Upper lobe of left lung (tissue), 6 donors: ENCODE results near the gene TPST2. TPM values are rescaled to one million over a fixed set of nuclear protein-coding genes. Genes with fewer than 3 reads are reported as not detected.

ENCODE experiments used
- ATAC-seq, 2 donors: fragments of 200-7000 bp; cut with Tn5 transposase; one replicate each; pipeline ENCODE4 v1.9.1; 2022; ENCODE audit warnings: mild to moderate bottlenecking in 2 of 2, moderate library complexity in 2 of 2; ENCODE audit not compliant: low FRiP score in 2 of 2
- DNase-seq, 2 donors: peaks; one replicate each; pipeline ENCODE4 v3.0.0-alpha.2; 2019 to 2020
- H3K27ac ChIP-seq, 4 donors: fragments of 200-600 bp; sonication (generic); one replicate each; pipeline ENCODE4 v1.5.1; 2016 to 2019
- H3K27me3 ChIP-seq, 4 donors: fragments of 200-600 bp; sonication (generic); one replicate each; pipeline ENCODE4 v1.5.1; 2017 to 2019
- H3K36me3 ChIP-seq, 4 donors: fragments of 200-600 bp; sonication (generic); one replicate each; pipeline ENCODE4 v1.5.1; 2016 to 2019
- H3K4me1 ChIP-seq, 4 donors: fragments of 200-600 bp; sonication (generic); one replicate each; pipeline ENCODE4 v1.5.1; 2018 to 2019
- H3K4me3 ChIP-seq, 4 donors: fragments of 200-600 bp; sonication (generic); one replicate each; pipeline ENCODE4 v1.5.1; 2017 to 2019; ENCODE audit warnings: mild to moderate bottlenecking in 2 of 4, moderate library complexity in 1 of 4
- H3K9me3 ChIP-seq, 4 donors: fragments of 200-600 bp; sonication (generic); one replicate each; pipeline ENCODE4 v1.5.1; 2018 to 2019
- CTCF ChIP-seq, 6 experiments: fragments of 450-650 bp in 4 of 6; fragments of 200-600 bp in 2 of 6; sonication (generic) in 2 of 6; IDR thresholded peaks; one replicate each; pipeline ENCODE4 v1.5.1; 2016 to 2019; ENCODE audit warnings: antibody characterized with exemption in 6 of 6
- EP300 ChIP-seq, 4 donors: sonication (generic); formaldehyde crosslinking; IDR thresholded peaks; one replicate each; pipeline ENCODE4 v1.5.1; 2017; ENCODE audit warnings: antibody characterized with exemption in 4 of 4, control low read depth in 2 of 4
- POLR2A ChIP-seq, 4 donors: fragments of 450-650 bp; IDR thresholded peaks; one replicate each; pipeline ENCODE4 v1.5.1; 2016 to 2017; ENCODE audit warnings: antibody characterized with exemption in 4 of 4, mild to moderate bottlenecking in 2 of 4
- POLR2AphosphoS5 ChIP-seq, 2 donors: sonication (generic); formaldehyde crosslinking; IDR thresholded peaks; one replicate each; pipeline ENCODE4 v1.5.1; 2017; ENCODE audit warnings: antibody characterized with exemption in 2 of 2
- WGBS, 2 donors: methylation state at CpG; one replicate each; pipeline ENCODE4 v1.1.5; 2017 to 2018; 5-methylcytosine and 5-hydroxymethylcytosine counted together
- total RNA-seq, 6 donors: library from RNA; depleted of rRNA in 4 of 6; stranded (reverse); fragments of >200 nt in 4 of 6; gene quantifications; one replicate each; pipeline versions ENCODE4 v1.1.0 to v1.2.1, GENCODE V29; 2016 to 2021
- donor health status: DM: no; HTN: no; CAD: no; lungs with moderate emphysema.
- donor health status: DM: no; HTN: yes; CAD: no; lungs with severe emphysema.

TPST2 gene
- total RNA-seq, 6 donors from 2014 or later = 50.5 to 253 (median 95.8) TPM

GRCh38 chr22:26489447-26490036 is 100.4 kb downstream of the TPST2 start:
- Histone ChIP-seq H3K9me3 (no peaks in the 10 kb centered on the region), H3K36me3 (peaks cover 19 to 72% (median 64%) of the 10 kb centered on the region in 4 donors), H3K4me3 (no peak overlapping the region), H3K27ac (peak overlapping the region in 1 of 4 donors; percentile 41), H3K4me1 (peaks cover 12 to 19% (median 15%) of the 10 kb centered on the region in 4 donors), H3K27me3 (no peaks in the 10 kb centered on the region)
- TF ChIP-seq CTCF (IDR thresholded peaks at IDR 0.05) = no peak
- TF ChIP-seq EP300 (IDR thresholded peaks at IDR 0.05) = no peak
- no peak for TF ChIP-seq POLR2AphosphoS5 (IDR thresholded peaks at IDR 0.05)
- TF ChIP-seq POLR2A (IDR thresholded peaks at IDR 0.05) = no peak
- no peak for ATAC-seq
- 66 to 71% methylated on average over 4 of the region's 4 CpGs for WGBS, 2 donors
- DNase-seq = no peak

GRCh38 chr22:26487996-26488395 is 101.9 kb downstream of the TPST2 start:
- WGBS, 2 donors = 44 to 56% methylated on average over 3 of the region's 3 CpGs
- no peak for TF ChIP-seq POLR2A (IDR thresholded peaks at IDR 0.05)
- TF ChIP-seq CTCF (IDR thresholded peaks at IDR 0.05) = no peak
- no peak for TF ChIP-seq POLR2AphosphoS5 (IDR thresholded peaks at IDR 0.05)
- TF ChIP-seq EP300 (IDR thresholded peaks at IDR 0.05) = no peak
- Histone ChIP-seq H3K4me3 (no peak overlapping the region), H3K9me3 (no peaks in the 10 kb centered on the region), H3K27me3 (no peaks in the 10 kb centered on the region), H3K36me3 (peaks cover 19 to 57% (median 49%) of the 10 kb centered on the region in 4 donors), H3K4me1 (peaks cover 19 to 29% (median 20%) of the 10 kb centered on the region in 4 donors), H3K27ac (no peak overlapping the region)
- ATAC-seq (no peak), DNase-seq (no peak)

GRCh38 chr22:26486394-26486793 is 103.5 kb downstream of the TPST2 start:
- peaks cover 5 to 43% (median 33%) of the 10 kb centered on the region in 4 donors for H3K36me3 ChIP-seq
- no peak overlapping the region for H3K4me3 ChIP-seq
- TF ChIP-seq EP300 (IDR thresholded peaks at IDR 0.05) = no peak
- TF ChIP-seq POLR2AphosphoS5 (IDR thresholded peaks at IDR 0.05) = no peak
- TF ChIP-seq POLR2A (IDR thresholded peaks at IDR 0.05) = no peak
- TF ChIP-seq CTCF (IDR thresholded peaks at IDR 0.05) = no peak
- ATAC-seq = no peak
- H3K9me3 ChIP-seq = no peaks in the 10 kb centered on the region
- DNase-seq = no peak
- 84 to 87% methylated on average over 5 of the region's 5 CpGs for WGBS, 2 donors
- no peak overlapping the region for H3K27ac ChIP-seq
- H3K4me1 ChIP-seq = peaks cover 27 to 44% (median 34%) of the 10 kb centered on the region in 4 donors
- H3K27me3 ChIP-seq = no peaks in the 10 kb centered on the region

GRCh38 chr22:26485806-26486390 is 104.0 kb downstream of the TPST2 start:
- Histone ChIP-seq H3K36me3 (peaks cover 5 to 42% (median 28%) of the 10 kb centered on the region in 4 donors), H3K4me3 (no peak overlapping the region), H3K27ac (peak overlapping the region in 2 of 4 donors; percentile 14 to 95), H3K9me3 (no peaks in the 10 kb centered on the region), H3K4me1 (peaks cover 31 to 49% (median 38%) of the 10 kb centered on the region in 4 donors), H3K27me3 (no peaks in the 10 kb centered on the region)
- TF ChIP-seq POLR2A (IDR thresholded peaks at IDR 0.05) = no peak
- no peak for TF ChIP-seq POLR2AphosphoS5 (IDR thresholded peaks at IDR 0.05)
- no peak for TF ChIP-seq EP300 (IDR thresholded peaks at IDR 0.05)
- no peak for TF ChIP-seq CTCF (IDR thresholded peaks at IDR 0.05)
- ATAC-seq (no peak), DNase-seq (no peak)
- 59 to 81% methylated on average over 3 of the region's 3 CpGs for WGBS, 2 donors
